ENCODE measurements around the gene SOWAHA.
"Not testable (repeated sequence)": the region's sequence is repeated elsewhere in the genome, so short reads cannot be mapped to it uniquely, and the experiment has no call there.

SOWAHA gene

GRCh38 chr5:132854992-132855391, 41.9 kb downstream of the SOWAHA start:
- DNase-seq (ENCODE audit: low spot score), result not testable (repeated sequence)

DNA sequence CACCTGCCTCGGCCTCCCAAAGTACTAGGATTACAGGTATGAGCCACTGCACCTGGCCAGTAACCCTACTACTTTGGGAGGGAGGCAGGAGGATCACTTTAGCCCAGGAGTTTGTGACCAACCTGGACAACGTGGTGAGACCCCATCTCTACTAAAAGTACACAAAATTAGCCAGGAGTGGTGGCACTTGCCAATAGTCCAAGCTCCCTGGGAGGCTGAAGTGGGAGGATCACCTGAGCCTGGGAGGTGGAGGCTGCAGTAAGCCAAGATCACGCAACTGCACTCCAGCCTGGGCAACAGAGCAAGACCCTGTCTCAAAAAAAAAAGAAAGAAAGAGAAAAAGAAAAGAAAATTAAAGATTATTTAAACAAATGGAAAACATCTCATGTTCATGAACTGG, 42.9 kb downstream of the SOWAHA start:
- no peak for DNase-seq (ENCODE audit: low spot score)

DNA sequence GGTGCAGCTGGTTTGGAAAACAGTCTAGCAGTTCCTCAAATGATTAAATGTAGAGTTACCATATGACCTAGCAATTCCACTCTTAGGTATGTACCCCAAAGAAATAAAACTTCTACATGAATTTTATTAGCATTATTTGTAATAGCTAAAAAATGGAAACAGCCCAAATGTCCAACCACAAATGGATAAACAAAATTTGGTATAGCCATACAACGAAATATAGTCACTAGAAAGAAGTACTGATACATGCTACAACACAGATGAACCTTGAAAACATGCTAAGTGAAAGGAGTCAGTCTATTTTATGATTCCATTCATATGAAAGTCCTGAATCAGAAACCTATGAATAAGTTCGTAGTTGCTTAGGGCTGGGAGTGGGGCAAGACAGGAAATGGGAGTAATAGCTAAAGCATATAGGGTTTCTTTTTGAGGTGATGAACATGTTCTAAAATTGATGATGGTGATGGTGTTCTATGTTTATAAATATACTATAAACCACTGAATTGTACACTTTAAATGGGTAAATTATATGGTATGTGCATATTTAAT, 46.9 kb downstream of the SOWAHA start:
- DNase-seq (ENCODE audit: low spot score), result no peak

- DNase-seq (ENCODE audit: low spot score), result no peak
Measured at GRCh38 chr5:132860742-132861141, 47.6 kb downstream of the SOWAHA start.

- DNase-seq (ENCODE audit: low spot score), result no peak
Measured at GRCh38 chr5:132865668-132866341, 52.7 kb downstream of the SOWAHA start.

Data from hematopoietic multipotent progenitor cell treated with erythropoietin and hydrocortisone succinate and interleukin-3 and kit ligand, for 17 days (in vitro differentiated cells).